Measurements from ENCODE around the gene ZSCAN5A.

DNA sequence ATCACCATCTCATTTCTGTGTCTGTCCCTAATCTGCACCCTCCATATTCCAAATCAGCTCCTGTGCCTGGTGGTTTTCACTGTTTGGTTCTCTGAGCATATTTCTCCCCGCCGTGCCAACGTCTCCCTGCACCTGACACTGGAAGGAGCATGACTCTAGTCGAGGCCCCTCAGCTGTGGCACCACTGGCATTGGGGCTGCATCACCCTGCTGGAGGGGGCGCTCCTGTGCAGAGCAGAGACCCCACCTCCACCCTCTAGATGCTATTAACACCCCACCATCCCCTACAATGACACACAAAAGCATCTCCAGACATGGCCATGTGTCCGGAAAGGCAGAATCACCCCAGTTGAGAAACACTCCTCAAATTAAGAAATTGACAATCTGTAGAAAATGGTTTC, 91.7 kb downstream of the ZSCAN5A start:
- TF ChIP-seq, protein P1, sequence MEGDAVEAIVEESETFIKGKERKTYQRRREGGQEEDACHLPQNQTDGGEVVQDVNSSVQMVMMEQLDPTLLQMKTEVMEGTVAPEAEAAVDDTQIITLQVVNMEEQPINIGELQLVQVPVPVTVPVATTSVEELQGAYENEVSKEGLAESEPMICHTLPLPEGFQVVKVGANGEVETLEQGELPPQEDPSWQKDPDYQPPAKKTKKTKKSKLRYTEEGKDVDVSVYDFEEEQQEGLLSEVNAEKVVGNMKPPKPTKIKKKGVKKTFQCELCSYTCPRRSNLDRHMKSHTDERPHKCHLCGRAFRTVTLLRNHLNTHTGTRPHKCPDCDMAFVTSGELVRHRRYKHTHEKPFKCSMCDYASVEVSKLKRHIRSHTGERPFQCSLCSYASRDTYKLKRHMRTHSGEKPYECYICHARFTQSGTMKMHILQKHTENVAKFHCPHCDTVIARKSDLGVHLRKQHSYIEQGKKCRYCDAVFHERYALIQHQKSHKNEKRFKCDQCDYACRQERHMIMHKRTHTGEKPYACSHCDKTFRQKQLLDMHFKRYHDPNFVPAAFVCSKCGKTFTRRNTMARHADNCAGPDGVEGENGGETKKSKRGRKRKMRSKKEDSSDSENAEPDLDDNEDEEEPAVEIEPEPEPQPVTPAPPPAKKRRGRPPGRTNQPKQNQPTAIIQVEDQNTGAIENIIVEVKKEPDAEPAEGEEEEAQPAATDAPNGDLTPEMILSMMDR (IDR thresholded peaks at IDR 0.05): no peak
- TF ChIP-seq, protein P2, sequence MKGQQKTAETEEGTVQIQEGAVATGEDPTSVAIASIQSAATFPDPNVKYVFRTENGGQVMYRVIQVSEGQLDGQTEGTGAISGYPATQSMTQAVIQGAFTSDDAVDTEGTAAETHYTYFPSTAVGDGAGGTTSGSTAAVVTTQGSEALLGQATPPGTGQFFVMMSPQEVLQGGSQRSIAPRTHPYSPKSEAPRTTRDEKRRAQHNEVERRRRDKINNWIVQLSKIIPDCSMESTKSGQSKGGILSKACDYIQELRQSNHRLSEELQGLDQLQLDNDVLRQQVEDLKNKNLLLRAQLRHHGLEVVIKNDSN (CRISPR knock-in tag; IDR thresholded peaks at IDR 0.05): no peak
- TF ChIP-seq, protein P3, sequence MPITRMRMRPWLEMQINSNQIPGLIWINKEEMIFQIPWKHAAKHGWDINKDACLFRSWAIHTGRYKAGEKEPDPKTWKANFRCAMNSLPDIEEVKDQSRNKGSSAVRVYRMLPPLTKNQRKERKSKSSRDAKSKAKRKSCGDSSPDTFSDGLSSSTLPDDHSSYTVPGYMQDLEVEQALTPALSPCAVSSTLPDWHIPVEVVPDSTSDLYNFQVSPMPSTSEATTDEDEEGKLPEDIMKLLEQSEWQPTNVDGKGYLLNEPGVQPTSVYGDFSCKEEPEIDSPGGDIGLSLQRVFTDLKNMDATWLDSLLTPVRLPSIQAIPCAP (CRISPR knock-in tag; IDR thresholded peaks at IDR 0.05): no peak
- TF ChIP-seq, protein P4, sequence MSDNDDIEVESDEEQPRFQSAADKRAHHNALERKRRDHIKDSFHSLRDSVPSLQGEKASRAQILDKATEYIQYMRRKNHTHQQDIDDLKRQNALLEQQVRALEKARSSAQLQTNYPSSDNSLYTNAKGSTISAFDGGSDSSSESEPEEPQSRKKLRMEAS (CRISPR knock-in tag; IDR thresholded peaks at IDR 0.05): no peak
- TF ChIP-seq NFYB (CRISPR knock-in tag; conservative IDR thresholded peaks at IDR 0.05; ENCODE audit: low read depth) (no peak), ESRRA (CRISPR knock-in tag; IDR thresholded peaks at IDR 0.05; ENCODE audit: borderline replicate concordance) (no peak), SP1 (CRISPR knock-in tag; conservative IDR thresholded peaks at IDR 0.05) (no peak)
- TF ChIP-seq, protein P5, sequence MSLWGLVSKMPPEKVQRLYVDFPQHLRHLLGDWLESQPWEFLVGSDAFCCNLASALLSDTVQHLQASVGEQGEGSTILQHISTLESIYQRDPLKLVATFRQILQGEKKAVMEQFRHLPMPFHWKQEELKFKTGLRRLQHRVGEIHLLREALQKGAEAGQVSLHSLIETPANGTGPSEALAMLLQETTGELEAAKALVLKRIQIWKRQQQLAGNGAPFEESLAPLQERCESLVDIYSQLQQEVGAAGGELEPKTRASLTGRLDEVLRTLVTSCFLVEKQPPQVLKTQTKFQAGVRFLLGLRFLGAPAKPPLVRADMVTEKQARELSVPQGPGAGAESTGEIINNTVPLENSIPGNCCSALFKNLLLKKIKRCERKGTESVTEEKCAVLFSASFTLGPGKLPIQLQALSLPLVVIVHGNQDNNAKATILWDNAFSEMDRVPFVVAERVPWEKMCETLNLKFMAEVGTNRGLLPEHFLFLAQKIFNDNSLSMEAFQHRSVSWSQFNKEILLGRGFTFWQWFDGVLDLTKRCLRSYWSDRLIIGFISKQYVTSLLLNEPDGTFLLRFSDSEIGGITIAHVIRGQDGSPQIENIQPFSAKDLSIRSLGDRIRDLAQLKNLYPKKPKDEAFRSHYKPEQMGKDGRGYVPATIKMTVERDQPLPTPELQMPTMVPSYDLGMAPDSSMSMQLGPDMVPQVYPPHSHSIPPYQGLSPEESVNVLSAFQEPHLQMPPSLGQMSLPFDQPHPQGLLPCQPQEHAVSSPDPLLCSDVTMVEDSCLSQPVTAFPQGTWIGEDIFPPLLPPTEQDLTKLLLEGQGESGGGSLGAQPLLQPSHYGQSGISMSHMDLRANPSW (CRISPR knock-in tag; conservative IDR thresholded peaks at IDR 0.05; ENCODE audit: low read depth): no peak
- TF ChIP-seq, protein P6, sequence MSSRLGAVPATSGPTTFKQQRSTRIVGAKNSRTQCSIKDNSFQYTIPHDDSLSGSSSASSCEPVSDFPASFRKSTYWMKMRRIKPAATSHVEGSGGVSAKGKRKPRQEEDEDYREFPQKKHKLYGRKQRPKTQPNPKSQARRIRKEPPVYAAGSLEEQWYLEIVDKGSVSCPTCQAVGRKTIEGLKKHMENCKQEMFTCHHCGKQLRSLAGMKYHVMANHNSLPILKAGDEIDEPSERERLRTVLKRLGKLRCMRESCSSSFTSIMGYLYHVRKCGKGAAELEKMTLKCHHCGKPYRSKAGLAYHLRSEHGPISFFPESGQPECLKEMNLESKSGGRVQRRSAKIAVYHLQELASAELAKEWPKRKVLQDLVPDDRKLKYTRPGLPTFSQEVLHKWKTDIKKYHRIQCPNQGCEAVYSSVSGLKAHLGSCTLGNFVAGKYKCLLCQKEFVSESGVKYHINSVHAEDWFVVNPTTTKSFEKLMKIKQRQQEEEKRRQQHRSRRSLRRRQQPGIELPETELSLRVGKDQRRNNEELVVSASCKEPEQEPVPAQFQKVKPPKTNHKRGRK (CRISPR knock-in tag; IDR thresholded peaks at IDR 0.05; ENCODE audit: borderline replicate concordance): no peak

Data from WTC11 (cell line).